NCI-H526 (cell line): Measurements from ENCODE around the gene ING2.
"Not testable (repeated sequence)": the region's sequence is repeated elsewhere in the genome, so short reads cannot be mapped to it uniquely, and the experiment has no call there.

Experiments
- DNase-seq, 2 experiments: peaks; one replicate each; lab custom pipeline; 2025; lab: John Stamatoyannopoulos, UW

Gene ING2

DNA sequence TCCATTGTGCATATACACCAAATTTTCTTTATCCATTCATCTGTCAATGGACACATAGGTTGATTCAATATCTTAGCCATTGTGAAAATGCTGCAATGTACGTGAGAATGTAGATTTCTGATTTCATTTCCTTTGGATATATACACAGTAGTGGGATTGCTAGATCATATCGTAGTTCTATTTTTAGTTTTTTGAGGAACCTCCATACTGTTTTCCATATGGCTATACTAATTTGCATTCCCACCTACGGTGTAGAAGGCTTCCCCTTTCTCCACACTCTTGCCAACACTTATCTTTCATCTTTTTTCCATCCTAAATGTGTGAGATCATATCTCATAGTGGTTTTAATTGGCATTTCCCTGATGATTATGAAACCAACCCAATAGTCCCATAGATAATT lies 43.4 kb downstream of the ING2 start:
- peak in 1 of 2 experiments; percentile 12 for DNase-seq

DNA sequence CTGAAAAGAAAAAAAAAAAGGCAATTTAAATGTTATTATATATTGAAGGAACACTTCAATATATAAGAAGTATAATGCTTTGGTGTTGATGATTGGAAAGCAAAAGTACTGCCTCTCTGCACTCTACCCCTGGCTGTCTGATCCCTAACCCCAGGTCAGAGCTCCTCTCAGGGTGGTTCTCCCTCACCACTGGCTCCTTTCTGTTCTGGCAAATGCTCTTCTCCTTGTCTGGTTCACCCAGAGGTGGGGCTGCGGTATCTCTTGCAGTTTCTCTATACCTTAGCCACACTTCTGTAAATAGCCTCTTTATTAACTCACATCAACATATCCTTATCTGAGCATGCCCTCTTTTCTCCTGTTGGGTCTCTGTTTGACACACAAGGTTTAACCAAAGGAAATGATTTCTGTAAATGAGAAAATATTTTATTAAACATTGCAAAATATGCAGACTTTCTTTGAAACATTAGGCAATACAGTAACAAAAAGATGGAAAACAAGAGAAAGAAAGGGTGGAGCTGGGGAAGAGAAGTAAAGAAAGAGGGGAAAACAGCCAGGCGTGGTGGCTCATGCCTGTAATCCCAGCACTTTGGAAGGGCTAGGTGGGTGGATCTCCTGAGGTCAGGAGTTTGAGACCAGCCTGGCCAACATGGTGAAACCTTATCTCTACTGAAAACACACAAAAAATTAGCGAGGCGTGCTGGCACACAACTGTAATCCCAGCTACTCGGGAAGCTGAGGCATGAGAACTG lies 45.7 kb downstream of the ING2 start:
- no peak for DNase-seq

DNA sequence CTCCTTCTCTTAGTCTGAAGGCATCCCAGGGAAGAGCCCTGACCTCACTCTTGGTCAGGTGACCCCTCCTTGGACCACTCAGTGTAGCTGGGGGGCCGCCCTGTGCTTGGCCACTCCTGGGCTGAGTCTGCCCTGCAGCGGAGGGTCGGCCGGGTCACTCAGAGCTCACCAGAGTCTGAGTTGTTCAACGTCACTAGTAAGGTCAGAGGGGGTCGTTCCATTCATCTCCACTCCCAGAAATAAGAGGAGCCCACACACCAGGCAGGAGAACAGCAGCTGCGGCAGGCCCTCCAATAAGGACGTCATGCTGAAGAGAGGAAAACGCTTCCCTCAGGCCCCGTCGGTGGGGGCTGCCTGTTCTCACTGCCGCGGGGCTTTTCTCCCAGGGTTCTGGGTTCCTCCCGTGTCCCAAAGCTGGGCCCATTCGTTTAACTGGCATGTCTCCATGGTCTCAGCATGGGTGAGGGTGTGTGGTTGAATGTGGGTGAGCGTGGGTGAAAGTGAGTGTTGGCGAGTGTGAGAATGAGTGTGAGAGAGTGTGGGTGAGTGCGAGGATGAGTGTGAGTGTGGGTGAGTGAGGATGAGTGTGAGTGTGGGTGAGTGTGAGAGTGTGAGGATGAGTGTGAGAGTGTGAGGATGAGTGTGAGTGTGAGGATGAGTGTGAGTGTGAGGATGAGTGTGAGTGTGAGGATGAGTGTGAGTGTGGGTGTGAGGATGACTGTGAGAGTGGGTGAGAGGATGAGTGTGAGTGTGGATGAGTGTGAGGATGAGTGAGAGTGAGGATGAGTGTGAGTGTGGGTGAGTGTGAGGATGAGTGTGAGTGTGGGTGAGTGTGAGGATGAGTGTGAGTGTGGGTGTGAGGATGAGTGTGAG lies 47.7 kb downstream of the ING2 start:
- DNase-seq = no peak

DNA sequence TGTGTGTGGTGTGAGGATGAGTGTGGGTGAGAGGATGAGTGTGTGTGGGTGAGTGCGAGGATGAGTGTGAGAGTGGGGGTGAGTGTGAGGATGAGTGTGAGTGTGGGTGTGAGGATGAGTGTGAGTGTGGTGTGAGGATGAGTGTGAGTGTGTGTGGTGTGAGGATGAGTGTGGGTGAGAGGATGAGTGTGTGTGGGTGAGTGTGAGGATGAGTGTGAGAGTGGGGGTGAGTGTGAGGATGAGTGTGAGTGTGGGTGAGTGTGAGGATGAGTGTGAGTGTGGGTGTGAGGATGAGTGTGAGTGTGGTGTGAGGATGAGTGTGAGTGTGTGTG lies 48.3 kb downstream of the ING2 start:
- not testable (repeated sequence) for DNase-seq

DNA sequence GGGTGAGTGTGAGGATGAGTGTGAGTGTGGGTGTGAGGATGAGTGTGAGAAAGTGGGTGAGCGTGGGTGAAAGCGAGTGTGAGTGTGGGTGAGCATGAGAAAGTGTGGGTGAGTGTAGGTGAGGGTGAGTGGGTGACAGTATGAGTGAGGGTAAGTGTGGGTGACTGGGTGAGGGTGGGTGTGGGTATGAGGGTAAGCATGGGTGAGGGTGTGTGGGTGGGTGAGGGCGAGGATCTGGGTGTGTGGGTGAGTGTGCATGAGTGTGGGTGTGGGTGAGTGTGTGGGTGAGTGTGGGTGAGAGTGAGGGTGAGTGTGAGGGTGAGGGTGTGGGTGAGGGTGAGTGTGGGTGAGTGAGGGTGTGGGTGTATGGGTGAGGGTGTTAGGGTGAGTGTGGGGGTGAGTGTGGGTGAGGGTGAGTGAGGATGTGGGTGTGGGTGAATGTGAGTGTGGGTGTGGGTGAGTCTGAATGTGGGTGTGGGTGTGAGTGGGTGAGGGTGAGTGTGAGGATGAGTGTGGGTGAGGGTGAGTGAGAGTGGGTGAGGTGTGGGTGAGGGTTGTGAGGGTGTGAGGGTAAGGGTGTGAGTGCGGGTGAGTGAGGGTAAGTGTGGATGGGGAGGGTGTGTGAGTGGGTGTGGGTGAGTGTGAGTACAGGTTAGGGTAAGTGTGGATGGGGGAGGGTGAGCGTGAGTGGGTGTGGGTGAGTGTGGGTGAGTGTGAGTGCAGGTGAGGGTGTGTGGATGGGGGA lies 48.9 kb downstream of the ING2 start:
- DNase-seq = no peak

DNA sequence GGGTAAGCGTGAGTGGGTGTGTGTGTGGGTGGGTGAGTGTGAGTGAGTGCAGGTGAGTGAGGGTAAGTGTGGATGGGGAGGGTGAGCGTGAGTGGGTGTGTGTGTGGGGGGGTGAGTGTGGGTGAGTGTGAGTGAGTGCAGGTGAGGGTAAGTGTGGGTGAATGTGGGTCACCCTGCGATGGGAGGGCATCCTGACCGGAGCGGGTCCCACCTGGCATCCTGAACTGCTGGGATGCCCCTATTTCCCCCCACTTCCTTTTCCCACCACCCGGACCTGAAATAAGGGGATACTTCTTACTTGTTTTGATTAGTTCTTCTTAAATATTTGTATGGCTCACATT lies 49.5 kb downstream of the ING2 start:
- no peak for DNase-seq

DNA sequence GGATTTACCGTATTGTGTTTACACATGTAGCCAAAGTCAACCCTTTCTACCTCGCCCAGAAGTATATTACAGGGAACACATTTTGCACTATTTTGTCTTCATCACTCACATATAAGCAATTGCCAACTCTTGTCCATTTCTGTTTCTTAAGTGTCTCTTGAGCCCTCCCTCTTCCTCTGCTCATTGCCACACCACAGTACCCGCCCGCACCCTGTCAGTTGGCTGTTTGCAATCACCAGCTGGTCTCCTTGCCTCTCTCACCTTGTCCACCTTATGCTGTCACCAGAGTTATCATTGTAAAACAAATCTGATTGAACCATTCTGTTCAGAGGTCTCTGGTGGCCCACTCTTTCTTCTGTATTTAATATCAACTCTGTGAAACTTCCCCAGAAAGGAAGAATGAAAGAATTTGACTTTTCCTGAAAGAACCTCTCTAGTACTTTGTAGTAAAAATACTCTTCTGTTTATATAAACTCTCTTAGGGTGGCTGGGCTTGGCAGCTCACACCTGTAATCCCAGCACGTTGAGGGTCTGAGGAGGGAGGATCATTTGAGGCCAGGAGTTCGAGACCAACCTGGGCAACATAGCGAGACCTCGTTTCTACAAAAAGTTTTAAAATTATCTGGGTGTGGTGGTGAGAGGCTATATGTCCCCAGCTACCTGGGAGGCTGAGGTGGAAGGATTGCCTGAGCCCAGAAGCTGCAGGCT lies 50.2 kb downstream of the ING2 start:
- no peak for DNase-seq

DNA sequence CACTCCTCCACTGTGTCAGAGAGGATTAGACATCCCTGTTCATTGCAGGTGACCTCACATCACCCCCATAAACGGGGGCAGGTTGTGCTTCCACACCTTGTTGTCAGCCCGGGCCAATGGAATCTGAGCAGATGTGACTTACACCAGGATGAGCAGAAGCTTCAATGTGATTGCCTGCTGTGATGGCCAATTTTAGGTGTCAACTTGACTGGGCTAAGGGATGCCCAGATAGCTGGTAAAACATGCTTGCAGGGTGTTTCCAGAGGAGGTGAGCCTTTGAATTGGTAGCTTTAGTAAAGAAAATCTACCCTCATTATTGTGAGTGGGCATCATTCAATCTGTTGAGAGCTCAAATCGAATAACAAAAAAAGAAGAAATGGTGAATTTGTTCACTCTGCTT lies 52.1 kb downstream of the ING2 start:
- DNase-seq = no peak

DNA sequence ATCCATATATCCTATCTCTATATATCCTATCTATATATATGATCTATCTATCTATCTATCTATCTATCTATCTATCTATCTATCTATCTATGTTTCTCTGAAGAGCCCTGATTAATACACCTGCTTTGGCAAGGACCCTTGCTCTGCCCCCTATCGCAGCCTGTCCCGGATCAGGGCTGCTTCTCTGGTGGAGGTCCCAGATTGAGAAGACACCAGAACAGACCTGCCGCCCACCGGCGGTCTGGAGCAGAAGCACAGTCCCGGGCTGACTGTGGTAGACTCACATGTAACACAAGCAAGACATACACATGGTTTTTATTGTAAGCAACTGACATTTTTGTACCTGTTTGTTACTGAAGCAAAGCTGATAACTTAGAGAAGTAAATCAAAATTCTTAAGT lies 52.8 kb downstream of the ING2 start:
- DNase-seq = no peak

DNA sequence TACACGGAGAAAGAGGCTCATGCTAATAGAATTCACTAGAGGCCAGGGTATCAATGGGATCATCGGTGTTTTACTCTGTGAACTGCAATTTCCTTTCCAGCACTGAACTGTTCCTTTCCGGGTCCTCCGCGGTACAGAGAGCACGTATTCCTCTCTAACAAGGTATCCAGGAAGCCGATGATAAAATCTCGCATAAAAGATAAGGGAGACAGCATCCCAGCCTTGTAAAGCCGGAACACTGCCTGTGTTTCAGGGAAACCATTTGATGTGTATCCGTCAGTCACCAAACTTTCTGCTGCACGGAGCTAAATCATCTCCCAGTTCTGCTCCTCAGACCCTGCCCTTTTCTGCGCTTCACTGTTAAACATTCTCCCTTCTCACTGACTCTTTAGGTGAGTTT lies 54.0 kb downstream of the ING2 start:
- no peak for DNase-seq

DNA sequence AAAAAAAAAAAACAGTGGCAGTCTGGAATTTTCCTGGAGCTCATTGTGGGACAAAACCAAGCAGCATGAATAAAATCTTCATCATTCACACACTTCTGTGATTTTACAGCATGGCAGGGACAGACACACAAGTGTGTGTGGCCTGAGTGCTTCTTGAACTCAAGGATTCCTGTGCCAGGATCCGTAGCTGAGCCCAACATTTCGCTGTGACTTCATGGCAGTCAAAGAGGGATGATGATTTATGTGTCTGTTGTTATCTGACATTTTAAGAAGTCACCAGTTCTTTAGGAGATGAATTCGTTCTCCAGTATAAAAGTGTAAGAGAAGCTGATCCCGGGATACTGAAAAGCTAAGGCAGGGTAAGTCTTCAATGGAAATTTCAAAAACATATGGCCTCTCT lies 57.0 kb downstream of the ING2 start:
- no peak for DNase-seq
